GM19455 (cell line): Measurements from ENCODE around the gene DEFB131B.
"Not testable (repeated sequence)": the region's sequence is repeated elsewhere in the genome, so short reads cannot be mapped to it uniquely, and the experiment has no call there.

Experiments
- ATAC-seq: cut with Tn5 transposase; IDR thresholded peaks from one replicate; pipeline ENCODE4 v1.9.1; 2021; ENCODE audit not compliant: unreplicated experiment

Gene DEFB131B

GRCh38 chr11:71911321-71911985, 33.2 kb downstream of the DEFB131B start:
- not testable (repeated sequence) for ATAC-seq

DNA sequence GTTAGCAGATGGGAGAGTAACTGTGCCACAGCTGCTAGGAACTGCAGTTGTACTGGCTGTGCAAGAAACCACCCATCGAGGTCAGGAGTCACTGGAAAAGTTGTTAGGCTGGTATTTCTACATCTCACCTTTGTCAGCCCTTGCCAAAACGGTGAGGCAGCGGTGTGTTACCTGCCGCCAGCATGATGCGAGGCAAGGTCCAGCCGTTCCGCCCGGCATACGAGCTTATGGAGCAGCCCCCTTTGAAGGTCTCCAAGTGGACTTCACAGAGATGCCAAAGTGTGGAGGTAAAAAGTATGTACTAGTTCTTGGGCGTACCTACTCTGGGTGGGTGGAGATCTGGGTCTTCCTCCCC, 33.7 kb downstream of the DEFB131B start:
- ATAC-seq = not testable (repeated sequence)

DNA sequence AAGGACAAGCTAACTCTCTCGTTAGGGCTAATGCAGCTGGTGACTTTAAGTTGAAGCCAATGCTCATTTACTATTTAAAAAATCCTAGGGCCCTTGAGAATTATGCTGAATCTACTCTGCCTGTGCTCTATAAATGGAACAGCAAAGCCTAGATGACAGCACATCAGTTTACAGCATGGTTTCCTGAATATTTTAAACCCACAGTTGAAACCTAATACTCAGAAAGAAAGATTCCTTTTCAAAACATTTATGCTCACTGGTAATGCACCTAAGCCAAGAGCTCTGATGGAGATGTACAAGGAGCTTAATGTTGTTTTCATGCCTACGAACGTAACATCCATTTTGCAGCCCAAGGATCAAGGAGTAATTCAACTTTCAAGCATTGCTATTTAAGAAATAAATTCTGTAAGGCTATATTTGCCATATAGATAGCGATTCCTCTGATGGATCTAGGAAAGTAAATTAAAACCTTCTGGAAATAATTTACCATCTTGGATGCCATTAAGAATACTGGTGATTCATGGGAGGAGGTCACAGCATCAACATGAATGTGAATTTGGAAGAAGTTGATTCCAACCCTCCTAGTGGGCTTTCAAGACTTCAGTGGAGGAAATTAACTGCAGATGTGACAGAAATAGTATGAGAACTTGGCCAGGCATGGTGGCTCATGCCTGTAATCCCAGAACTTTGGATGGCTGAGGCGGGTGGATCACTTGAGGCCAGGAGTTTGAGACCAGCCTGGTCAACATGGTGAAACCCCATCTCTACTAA, 35.7 kb downstream of the DEFB131B start:
- ATAC-seq = no peak

- no peak for ATAC-seq
Measured at GRCh38 chr11:71914617-71915189, 36.5 kb downstream of the DEFB131B start.

GRCh38 chr11:71917646-71918140, 39.4 kb downstream of the DEFB131B start:
- no peak for ATAC-seq

GRCh38 chr11:71927820-71928736, 49.8 kb downstream of the DEFB131B start, which contains the start of gene XNDC1N:
Gene XNDC1N, minus strand, starts transcription at chr11:71928594. Its CDS starts 5,241 bp downstream, at chr11:71923353.
- peak; percentile 75 for ATAC-seq

DNA sequence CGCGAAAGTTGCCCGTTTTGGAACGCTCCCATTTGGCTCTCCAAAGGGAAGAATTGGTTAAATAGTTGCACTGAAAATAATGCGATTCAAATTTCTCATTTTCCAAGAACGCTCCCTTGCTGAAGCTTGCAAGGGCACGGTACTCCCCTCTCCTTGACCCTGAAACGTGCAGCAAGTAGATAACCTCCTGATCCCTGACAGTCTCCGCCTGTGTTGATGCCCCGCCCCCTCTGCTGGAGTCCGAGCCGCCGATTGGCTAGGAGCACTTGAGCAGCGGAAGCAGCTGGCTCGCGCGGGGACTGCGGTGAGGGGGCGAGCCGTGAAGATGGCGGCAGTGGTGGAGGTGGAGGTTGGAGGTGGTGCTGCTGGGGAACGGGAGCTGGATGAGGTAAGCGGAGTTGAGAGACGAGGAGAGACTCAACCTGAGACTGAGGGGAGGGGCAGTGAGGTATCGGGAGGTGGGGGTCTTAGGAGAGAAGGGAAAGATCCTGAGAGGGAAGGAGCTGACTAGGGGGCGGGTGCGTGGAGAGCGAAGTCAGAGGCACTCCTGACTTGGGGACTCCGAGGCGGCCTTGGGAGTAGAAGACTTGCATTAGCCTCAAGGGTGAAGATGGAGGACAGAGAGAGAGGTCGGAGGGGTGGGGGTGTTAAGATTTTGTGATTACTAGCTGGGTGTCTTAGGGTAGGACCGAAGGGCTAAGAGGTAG, 50.6 kb downstream of the DEFB131B start, which contains the start of gene RNF121:
TSS of gene RNF121 (plus strand) at position 310 of the 707 bp plus-strand sequence. CDS start at position 326, 16 bp downstream.
- ATAC-seq = peak; percentile 72

DNA sequence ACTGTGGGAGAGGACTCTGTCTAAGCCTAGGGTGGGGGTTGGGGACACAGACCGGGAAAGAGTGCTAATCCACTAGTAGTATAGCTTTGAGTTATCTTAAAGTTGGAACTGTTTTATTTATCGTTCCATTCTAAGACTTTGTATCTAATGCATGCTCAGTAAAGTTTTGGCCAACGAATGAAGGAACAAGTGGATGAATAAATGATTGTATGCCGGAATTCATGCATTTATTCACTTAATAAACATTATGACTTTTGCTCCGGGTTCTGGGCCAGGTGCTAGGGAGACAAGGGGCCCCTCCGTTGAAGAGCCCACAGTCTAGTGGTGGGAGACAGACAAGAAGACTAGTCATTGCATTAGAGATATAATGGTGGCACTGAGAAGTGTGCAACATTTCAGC, 51.2 kb downstream of the DEFB131B start:
- ATAC-seq = no peak

- ATAC-seq = no peak
Measured at GRCh38 chr11:71930556-71931244, 52.4 kb downstream of the DEFB131B start.

GRCh38 chr11:71931245-71931602, 53.0 kb downstream of the DEFB131B start:
- no peak for ATAC-seq

- ATAC-seq = no peak
Measured at GRCh38 chr11:71933141-71933933, 55.1 kb downstream of the DEFB131B start.
